Urothelium cell line (cell line): ENCODE data around the gene TMTC4.
"Not testable (repeated sequence)": the region's sequence is repeated elsewhere in the genome, so short reads cannot be mapped to it uniquely, and the experiment has no call there.

Source experiments
- DNase-seq: peaks from one replicate; pipeline ENCODE4 v3.0.0; 2011; ENCODE audit warnings: low spot score, mixed read lengths
- FAIRE-seq: peaks from 2 replicates; lab custom pipeline; 2011; peaks lifted over from hg19 to GRCh38; lab: Jason Lieb, UNC

TMTC4 gene, protein sequence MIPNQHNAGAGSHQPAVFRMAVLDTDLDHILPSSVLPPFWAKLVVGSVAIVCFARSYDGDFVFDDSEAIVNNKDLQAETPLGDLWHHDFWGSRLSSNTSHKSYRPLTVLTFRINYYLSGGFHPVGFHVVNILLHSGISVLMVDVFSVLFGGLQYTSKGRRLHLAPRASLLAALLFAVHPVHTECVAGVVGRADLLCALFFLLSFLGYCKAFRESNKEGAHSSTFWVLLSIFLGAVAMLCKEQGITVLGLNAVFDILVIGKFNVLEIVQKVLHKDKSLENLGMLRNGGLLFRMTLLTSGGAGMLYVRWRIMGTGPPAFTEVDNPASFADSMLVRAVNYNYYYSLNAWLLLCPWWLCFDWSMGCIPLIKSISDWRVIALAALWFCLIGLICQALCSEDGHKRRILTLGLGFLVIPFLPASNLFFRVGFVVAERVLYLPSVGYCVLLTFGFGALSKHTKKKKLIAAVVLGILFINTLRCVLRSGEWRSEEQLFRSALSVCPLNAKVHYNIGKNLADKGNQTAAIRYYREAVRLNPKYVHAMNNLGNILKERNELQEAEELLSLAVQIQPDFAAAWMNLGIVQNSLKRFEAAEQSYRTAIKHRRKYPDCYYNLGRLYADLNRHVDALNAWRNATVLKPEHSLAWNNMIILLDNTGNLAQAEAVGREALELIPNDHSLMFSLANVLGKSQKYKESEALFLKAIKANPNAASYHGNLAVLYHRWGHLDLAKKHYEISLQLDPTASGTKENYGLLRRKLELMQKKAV

DNA sequence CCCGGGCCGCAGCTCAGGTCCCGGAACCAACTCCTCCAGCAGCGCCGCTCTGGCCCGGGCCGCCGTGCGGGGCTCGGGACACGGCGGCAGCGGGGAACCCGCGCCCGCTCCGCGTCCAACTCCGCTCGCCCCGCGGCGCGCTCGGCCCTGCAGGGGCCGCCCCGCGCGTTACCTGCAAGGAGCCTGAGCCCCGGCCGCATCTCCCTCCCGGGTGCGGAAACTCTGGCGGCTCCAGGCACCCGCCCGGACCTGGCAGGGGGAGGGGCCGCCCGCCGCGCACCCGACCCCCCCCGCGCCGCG lies at the start of gene TMTC4:
Gene TMTC4, minus strand, starts transcription at position 224 of the 300 bp plus-strand sequence. CDS start 4,433 bp downstream, outside the sequence.
- no peak for DNase-seq

GRCh38 chr13:100722517-100722916 lies 47.9 kb upstream of the TMTC4 start:
- DNase-seq: no peak
- FAIRE-seq: no peak

More for the DNA sequence above, at the start of gene TMTC4:
- no peak for FAIRE-seq

DNA sequence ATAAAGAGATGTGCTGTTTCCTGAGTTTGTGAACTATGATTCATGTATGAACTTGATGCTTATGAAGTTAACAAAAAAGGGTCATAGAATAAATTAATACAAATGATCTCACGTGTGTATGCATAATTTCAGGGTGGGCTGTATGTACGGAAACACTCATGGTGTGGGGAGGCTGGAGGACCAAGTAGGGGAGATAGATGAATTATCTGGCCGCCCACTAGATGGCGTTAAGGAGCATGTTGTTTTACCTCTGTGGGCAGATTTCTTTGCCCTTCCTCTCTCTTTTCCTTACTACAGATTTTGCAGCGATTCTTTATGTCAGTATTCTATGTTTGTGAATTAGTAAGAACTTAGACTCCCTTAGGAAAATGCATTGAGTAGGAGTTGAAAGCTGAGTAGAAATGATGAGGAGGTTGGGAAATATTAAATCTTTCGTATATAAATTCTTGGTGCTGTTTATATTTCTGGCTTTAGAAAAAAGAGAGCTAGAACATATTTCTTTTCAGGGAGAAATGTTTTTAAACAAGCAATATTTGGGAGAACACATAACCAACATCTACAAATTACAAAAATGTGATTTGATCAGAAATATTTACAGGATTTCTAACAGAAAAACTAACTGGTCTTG lies 47.4 kb upstream of the TMTC4 start:
- peak; percentile 39 for DNase-seq
- FAIRE-seq: no peak

DNA sequence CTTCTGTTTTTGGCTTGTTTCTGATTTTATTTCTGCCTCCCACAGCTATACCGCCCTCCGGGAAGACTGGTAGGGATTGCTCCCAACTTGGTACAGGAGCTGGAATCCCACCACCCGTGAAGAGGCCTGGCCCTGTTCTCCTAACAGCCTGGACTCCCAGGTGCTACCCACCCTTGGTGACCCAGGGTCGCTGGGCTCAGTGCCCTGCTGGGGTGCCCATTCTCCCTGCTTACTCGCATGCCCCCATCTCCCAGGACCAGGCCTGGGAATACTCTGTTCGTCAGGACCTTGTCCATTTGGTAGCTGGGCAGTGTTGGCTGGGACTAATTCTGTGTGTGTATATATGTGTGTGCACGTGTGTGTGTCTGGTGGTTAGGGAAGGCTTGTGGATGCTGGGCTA lies 41.0 kb upstream of the TMTC4 start:
- no peak for FAIRE-seq
- no peak for DNase-seq

DNA sequence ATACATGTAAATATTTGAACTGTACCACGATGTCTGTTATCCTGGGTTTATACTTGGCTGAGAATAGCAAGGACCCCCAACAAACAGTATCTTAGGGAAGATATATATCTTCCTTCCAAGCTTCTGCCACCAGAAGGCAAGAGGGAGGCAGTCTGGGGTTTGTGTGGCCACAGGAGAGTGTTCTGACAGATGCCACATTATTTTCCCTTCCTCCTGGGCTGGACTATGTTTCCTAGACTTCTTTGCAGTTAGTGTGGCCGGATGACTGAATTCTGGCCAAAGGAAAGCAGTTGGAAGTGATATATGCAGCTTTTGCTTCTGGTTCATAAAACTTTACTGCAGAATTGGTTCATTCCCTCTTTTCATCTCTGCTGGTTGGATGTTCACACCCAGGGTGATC lies 39.9 kb upstream of the TMTC4 start:
- no peak for FAIRE-seq
- no peak for DNase-seq

DNA sequence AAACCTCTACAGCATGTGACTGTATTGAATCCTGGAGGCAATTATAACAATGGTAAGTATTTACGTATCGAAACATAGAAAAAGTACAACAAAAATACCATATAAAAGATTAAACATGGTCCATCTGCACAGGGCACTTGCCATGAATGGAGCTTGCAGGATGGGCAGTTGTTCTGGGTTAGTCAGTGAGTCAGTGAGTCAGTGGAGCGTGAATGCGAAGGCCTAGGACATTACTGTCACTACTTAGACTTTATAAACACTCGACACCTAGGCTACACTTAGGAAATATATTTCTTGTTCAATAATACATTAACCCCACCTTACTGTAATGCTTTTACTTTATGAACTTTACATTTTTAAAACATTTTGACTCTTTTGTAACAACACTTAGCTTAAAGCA lies 35.6 kb upstream of the TMTC4 start:
- no peak for DNase-seq

DNA sequence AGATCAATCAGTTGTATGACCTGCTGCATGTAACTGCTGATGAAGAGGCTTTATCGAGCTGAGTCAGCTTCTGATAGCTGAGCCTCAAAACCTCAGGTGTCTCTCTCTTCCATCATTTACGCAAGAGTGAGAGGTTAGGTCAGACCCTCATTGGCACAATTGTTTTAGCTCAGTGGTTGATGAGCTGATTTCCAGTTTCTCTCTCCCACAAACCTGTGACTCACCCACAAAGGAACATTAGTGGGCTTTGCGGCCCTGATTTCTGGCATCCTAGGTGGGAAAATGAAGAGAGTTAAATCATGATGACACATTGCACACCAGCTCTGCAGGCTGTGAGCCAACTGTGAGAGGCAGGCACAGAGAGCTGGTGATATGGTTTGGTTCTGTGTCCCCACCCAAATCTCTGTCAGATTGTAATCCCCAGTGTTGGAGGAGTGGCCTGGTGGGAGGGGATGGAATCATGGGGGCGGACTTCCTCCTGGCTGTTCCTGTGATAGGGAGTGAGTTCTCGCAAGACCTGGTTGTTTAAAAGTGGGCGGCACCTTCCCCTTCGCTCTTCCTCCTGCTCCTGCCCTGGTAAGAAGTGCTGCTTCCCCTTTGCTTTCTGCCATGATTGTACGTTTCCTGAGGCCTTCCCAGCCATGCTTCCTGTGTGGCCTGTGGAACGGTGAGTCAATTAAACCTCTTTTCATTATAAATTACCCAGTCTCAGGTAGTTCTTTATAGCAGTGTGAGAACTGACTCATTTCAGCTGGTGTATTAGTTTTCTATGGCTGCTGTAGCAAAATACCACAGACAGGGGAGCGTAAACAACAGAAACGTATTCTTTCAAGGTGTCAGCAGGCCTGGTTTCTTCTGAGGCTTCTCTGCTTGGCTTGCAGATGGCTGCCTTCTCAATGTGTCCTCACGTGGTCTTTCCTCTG lies 33.5 kb upstream of the TMTC4 start:
- DNase-seq: peak; percentile 56
- no peak for FAIRE-seq

More for the DNA sequence above, 35.6 kb upstream of the TMTC4 start:
- FAIRE-seq: no peak

DNA sequence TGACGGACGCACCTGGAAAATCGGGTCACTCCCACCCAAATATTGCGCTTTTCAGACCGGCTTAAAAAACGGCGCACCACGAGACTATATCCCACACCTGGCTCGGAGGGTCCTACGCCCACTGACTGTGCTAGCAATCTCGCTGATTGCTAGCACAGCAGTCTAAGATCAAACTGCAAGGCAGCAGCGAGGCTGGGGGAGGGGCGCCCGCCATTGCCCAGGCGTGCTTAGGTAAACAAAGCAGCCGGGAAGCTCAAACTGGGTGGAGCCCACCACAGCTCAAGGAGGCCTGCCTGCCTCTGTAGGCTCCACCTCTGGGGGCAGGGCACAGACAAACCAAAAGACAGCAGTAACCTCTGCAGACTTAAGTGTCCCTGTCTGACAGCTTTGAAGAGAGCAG lies 23.7 kb upstream of the TMTC4 start:
- not testable (repeated sequence) for DNase-seq, FAIRE-seq

DNA sequence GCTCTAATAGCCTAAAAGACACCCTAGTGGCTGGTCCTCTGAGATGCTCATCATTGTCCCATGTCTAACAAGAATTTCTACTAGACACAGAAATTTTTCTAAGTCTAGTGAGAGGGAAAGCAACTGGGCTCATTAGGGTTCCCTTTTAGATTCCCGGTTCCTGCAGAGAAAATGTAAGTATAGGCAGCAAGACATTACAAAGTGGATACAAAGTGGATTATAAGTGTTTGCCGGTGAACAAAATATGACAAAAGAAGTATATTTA lies 20.8 kb upstream of the TMTC4 start:
- DNase-seq: no peak
- no peak for FAIRE-seq

GRCh38 chr13:100694722-100695508 lies 20.3 kb upstream of the TMTC4 start:
- DNase-seq: peak; percentile 71
- FAIRE-seq: no peak

DNA sequence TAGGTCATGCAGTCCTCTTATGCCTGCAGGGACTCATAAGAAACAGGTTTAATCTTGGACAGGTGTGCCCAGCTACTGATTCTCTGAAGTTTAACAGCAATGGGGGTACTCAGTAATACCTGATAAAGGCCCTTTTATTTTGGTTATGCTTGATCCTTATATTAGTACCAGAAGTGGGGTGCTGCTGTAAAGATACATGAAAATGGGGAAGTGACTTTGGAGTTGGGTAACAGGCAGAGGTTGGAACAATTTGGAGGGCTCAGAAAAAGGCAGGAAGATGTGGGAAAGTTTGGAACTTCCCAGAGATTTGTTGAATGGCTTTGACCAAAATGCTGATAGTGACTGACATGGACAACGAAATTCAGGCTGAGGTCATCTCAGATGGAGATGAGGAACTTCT lies 14.6 kb upstream of the TMTC4 start:
- DNase-seq: no peak
- no peak for FAIRE-seq

DNA sequence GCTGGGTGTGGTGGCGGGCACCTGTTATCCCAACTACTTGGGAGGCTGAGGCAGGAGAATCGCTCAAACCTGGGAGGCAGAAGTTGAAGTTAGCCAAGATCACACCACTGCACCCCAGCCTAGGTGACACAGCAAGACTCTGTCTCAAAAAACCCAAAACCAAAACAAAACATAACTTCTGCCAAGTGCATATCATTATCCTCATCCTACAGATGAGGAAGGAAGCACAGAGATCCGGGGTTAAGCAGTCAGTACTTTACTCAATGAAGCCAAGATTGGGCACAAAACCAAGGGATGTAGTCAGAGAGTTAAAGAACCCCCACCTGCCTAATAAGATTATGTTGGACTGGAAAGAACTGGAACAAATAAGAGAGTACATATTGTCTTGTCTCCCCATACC lies 5.5 kb upstream of the TMTC4 start:
- DNase-seq (no peak), FAIRE-seq (no peak)

GRCh38 chr13:100677128-100677527 lies 2.5 kb upstream of the TMTC4 start:
- not testable (repeated sequence) for FAIRE-seq, DNase-seq

DNA sequence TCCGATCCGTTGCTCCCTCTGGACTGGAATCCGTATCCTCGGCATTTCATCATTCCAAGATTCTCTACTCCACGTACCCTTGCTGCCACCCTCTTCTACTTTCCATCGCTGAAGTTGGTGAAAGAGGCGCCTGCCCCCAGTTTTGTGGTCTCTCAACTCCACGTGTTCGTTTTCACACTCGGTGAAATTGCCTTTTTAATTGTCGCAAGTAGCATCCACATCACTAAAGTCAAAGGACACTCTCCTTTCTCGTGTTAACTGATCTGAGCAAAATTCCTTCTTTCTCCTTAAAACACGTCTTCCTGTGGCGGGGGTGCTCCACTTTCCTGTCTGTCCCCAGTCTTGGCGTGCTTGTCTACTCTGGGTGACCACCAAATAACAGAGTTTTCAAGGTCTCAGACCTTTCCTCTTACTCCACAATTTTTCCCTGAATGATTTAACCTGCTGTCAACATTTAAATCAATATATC lies 1.1 kb upstream of the TMTC4 start:
- FAIRE-seq (no peak), DNase-seq (no peak)

- FAIRE-seq (peak; percentile 67), DNase-seq (peak; percentile 93)
Measured at GRCh38 chr13:100674872-100675660, 471 bp upstream of the TMTC4 start.

GRCh38 chr13:100673713-100674571 lies 653 bp downstream of the TMTC4 start:
- no peak for FAIRE-seq
- DNase-seq: peak; percentile 53

- no peak for FAIRE-seq
- DNase-seq: no peak
Measured at GRCh38 chr13:100673376-100673712, 1.3 kb downstream of the TMTC4 start.

DNA sequence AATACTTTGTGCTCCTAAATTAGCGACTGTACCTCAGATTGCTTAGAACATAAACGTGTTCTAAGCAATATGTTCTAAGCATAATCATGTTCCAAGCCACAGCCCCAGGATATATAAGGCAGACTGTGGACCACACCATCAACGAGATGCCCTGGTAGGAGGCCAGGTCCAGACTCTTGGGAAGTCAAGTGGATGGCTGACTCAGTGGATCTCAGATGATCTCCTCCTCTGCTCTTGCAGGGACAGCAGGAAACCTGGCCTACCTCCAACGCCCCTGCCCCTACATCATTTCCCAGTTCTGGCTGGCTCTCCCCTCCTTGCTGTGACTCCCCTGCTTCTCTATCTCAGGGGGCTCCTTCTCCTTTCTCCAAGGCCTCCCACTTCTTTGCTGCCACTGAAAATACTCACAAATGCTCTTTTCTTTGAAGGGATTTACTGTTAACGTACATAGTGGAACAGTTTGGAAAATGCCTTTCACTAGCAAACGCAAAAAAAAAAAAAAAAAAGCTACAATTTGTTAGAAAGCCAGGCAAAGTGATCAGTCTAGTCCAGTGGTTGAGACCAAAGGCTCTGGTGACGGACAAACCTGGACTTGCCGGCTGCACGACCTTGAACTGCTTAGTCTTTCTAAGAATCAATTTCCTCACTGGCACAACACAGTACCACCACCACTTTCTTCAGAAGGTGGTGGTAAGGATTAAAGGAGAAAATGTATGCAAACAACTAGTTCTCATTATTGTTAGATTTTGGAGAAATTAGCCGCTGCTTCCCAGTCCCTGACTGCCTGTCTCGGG lies 3.0 kb downstream of the TMTC4 start:
- FAIRE-seq: no peak
- no peak for DNase-seq
